GM10266 (cell line): ENCODE measurements around the gene TXNL4B.
A peak's percentile ranks its signal among the peaks of the same experiment; 100 is the strongest.

Source experiments
- DNase-seq: peaks from one replicate; pipeline ENCODE4 v3.0.0; 2012; ENCODE audit errors: extremely low spot score
- CTCF ChIP-seq: IDR thresholded peaks from 2 replicates; pipeline ENCODE4 v1.5.1; 2012; ENCODE audit warnings: mild to moderate bottlenecking, low read depth; ENCODE audit not compliant: control insufficient read depth, insufficient read depth; ENCODE audit errors: missing control alignments

The TXNL4B gene

DNA sequence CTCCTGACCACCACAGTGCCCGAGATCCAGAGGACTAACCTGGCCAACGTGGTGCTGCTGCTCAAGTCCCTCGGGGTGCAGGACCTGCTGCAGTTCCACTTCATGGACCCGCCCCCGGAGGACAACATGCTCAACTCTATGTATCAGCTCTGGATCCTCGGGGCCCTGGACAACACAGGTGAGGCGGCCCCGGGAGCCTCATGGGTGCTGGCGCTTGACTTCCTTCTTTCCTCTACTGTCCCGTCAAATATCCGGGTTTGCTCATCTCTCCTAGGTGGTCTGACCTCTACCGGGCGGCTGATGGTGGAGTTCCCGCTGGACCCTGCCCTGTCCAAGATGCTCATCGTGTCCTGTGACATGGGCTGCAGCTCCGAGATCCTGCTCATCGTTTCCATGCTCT, 14.0 kb upstream of the TXNL4B start:
- TF ChIP-seq CTCF = no peak

DNA sequence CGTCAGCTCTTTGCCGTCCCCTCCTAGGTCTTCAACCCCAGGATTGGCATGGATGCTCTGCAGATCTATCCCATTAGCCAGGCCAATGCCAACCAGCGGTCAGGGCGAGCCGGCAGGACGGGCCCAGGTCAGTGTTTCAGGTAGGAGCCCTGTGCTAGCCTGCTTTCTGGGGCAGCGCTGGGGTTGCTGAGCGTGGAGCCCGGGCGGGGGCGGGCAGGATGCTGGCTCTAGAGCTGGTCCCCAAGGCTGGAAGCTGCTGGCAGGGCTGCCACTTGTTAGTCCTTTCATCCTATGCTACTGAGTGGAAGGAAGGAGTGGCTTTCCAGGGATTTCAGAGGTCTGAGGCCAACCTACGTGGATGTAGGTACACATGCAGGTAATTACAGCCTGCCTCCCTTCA, 12.6 kb upstream of the TXNL4B start:
- no peak for DNase-seq
- no peak for TF ChIP-seq CTCF

More for the DNA sequence above, 14.0 kb upstream of the TXNL4B start:
- DNase-seq = no peak

GRCh38 chr16:72104905-72105304, 11.5 kb upstream of the TXNL4B start:
- no peak for DNase-seq
- no peak for TF ChIP-seq CTCF

DNA sequence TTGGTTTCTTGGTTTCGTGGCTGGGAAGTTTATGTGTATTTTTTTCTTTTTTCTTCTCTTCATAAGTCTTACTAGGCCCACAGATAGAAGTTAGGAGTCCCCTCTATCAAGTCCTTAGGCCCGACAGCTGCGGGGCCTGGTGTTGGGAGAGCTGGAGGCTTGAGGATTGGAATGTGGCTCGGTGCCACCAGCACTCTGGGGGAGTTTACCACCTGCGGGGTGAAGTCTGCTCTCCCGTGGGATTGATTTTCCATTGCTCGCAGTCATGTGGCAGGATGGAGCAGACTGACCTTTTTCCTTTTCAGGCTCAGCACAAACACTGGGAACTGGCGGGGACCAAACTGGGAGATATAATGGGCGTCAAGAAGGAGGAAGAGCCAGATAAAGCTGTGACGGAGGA, 7.8 kb upstream of the TXNL4B start:
- no peak for DNase-seq
- TF ChIP-seq CTCF = no peak

DNA sequence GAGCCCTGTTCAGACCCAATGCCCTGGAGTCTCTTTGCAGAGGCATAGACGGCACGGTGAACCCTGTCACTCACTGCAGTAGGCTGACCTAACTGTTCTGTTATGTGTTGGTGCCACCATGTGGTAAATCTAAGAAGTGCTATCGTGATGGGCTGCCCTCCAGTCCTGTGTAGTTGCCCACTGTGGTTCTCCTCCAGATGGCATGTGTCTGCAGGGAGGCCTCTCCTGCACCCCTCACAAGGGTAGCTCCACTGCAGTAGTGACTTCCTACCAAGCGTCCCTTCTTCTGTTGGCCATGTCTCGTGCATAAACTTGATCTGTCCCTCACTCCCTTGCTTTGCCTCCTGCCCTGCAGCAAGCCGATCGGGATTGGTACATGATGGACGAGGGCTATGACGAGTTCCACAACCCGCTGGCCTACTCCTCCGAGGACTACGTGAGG, 6.0 kb upstream of the TXNL4B start:
- peak; percentile 60 for TF ChIP-seq CTCF

GRCh38 chr16:72098936-72099335, 5.5 kb upstream of the TXNL4B start:
- no peak for TF ChIP-seq CTCF

More for the DNA sequence above, 6.0 kb upstream of the TXNL4B start:
- peak; percentile 67 for DNase-seq

DNA sequence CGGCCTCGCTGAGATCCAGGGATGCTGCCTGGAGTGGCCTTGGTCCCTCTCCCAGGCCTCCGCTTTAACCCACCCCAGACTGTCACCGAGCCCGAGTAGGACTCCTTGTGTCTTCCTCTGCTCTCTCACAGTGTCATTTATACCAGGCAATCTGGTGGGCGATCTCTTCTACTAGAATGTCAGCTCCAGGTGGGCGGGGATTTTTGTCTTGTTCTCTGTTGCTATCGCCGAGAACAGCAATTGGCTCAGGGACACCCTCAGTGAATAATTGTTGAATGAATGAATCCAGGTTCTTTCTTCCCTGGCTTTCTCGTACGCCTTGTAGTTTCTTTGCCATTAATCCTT, 818 bp upstream of the TXNL4B start:
- no peak for TF ChIP-seq CTCF
- DNase-seq = no peak

More at GRCh38 chr16:72098936-72099335, 5.5 kb upstream of the TXNL4B start:
- DNase-seq = no peak
